GM13976 (cell line): Measurements from ENCODE around the gene ESM1.

Experiments
- DNase-seq: peaks from one replicate; pipeline ENCODE4 v3.0.0; 2012; ENCODE audit warnings: low spot score
- in situ Hi-C: fragments of 300-500 bp; cut with MboI; formaldehyde crosslinking; loops from one replicate; pipeline ENCODE4 v1.12.0; 2022; ENCODE audit warnings: low sequenced_read_pairs, mixed read lengths, inconsistent platforms; ENCODE audit not compliant: unreplicated experiment
- TF ChIP-seq, protein P1 (sequence below): IDR thresholded peaks from 2 replicates; pipeline ENCODE4 v1.5.1; 2012; ENCODE audit warnings: borderline replicate concordance, mild to moderate bottlenecking; ENCODE audit not compliant: insufficient read depth; ENCODE audit errors: extremely low read depth, missing control alignments, control extremely low read depth

Gene ESM1, protein sequence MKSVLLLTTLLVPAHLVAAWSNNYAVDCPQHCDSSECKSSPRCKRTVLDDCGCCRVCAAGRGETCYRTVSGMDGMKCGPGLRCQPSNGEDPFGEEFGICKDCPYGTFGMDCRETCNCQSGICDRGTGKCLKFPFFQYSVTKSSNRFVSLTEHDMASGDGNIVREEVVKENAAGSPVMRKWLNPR

DNA sequence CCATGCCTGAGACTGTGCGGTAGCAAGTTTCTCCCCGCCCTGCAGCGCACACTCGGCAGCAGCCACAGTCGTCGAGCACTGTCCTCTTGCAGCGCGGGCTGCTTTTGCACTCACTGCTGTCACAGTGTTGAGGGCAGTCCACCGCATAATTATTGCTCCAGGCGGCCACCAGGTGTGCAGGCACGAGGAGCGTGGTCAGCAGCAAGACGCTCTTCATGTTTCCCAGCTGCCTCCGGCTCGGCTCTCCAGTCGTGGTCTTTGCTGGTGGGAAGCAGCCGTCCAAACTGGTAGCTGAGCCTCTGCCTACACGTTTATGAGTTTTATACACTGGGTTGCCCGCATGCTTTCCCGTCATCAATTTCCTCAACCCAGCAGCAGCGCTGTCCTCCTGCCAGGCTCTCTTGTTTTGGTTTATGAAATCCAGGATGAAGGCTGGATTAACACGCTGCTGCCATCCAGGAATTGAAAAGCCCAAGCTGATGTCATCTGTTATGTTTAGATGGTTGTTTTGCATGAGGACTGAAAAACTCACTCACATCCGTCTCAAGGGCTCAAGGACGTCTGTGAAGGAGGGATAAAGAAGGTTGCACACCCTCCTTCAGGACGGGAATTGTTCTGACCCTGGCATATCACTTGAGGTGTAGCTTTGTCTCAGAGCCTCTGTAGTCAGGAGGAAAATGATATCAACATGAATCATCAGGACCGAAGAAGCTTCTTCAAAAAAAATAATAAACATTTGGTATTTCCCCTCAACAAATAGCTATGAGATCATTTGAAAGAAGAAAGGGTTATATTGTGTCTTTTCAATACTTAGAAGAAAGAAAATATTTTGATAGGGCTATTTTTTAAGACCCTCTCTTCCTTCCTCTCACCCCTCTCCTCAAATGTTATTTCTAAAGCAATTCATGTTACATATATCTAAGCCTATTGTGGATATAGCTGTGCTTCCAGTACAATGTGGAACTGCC, at the start of gene ESM1:
ESM1 (minus strand) TSS at position 293 of the 968 bp plus-strand sequence; CDS start at position 217, 76 bp downstream.
- in situ Hi-C loops = no loop called here
- DNase-seq = no peak
- TF ChIP-seq, protein P1, sequence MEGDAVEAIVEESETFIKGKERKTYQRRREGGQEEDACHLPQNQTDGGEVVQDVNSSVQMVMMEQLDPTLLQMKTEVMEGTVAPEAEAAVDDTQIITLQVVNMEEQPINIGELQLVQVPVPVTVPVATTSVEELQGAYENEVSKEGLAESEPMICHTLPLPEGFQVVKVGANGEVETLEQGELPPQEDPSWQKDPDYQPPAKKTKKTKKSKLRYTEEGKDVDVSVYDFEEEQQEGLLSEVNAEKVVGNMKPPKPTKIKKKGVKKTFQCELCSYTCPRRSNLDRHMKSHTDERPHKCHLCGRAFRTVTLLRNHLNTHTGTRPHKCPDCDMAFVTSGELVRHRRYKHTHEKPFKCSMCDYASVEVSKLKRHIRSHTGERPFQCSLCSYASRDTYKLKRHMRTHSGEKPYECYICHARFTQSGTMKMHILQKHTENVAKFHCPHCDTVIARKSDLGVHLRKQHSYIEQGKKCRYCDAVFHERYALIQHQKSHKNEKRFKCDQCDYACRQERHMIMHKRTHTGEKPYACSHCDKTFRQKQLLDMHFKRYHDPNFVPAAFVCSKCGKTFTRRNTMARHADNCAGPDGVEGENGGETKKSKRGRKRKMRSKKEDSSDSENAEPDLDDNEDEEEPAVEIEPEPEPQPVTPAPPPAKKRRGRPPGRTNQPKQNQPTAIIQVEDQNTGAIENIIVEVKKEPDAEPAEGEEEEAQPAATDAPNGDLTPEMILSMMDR = no peak

DNA sequence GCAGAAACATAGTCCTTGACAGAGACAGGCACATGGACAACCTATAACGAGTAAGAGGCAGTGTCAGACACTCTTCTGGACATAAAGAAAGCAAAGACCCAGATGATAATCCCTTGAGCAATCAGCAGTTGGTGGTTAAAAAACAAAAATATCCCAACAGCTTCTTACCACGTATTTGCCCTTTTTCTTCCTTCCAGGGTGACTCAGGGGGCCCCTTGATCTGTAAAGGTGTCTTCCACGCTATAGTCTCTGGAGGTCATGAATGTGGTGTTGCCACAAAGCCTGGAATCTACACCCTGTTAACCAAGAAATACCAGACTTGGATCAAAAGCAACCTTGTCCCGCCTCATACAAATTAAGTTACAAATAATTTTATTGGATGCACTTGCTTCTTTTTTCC, 48.2 kb upstream of the ESM1 start:
- TF ChIP-seq, protein P1 = no peak
- no peak for DNase-seq
- in situ Hi-C loops = no loop called here

DNA sequence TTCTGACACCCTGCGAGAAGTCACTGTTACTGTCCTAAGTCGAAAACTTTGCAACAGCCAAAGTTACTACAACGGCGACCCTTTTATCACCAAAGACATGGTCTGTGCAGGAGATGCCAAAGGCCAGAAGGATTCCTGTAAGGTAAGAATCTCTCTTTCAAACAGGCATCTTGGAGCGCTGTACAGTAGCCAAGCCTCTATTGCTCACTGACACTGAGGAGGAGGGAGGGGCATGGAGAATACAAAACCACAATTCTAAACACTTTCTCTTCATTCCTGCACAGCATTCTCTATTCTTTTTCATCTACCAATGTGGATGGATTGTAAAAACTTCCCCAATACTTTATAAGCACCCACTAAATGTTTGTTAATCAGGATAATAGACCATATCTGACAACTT, 46.1 kb upstream of the ESM1 start:
- in situ Hi-C loops = no loop called here
- no peak for DNase-seq
- TF ChIP-seq, protein P1 = no peak

DNA sequence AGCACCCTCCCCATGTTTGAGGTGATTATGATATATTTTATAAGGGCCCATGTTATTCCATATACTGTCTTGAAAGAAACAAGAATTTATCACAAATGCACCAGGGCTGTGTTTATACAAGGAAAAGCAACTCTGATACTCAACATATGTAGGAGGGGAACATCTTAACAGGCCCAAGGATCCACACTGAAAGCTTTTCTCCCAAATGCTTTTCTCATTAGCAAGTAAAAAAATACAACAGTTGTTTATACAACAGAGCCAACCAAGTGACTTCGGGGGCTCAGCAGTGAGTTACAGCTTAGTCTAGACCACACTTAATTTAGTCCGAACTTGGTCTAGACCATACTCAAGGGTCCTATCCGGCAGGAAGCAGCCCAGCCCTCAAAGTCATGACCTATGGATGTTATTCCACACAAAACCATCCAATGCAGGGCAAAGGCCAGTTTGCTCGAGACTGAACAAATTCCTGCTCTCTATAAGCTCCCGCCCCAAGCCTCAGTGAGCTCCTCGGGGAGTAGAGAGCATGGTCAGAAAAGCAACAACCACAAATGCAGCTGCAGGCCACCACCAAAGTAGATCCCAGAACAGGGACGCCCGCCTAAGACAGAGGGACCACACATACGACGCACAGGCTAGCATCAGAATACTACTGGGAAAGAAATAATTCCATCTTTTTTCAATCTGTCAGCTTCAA, 45.4 kb upstream of the ESM1 start:
- DNase-seq = no peak
- in situ Hi-C loops = no loop called here
- TF ChIP-seq, protein P1 = no peak

DNA sequence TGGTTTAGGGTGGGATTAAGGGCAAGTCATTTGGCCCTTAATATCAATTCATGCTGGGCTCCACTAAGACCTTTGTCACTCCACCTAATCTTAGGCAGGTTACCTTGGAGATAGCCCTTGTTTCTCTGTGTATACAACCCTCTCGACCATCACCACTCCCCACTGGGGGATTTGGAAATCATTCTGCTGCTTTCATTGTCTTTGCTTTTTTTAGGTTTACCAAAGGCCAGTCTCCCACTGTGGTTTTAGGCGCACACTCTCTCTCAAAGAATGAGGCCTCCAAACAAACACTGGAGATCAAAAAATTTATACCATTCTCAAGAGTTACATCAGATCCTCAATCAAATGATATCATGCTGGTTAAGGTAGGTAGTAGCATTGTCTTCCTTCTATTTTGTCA, 44.8 kb upstream of the ESM1 start:
- no peak for DNase-seq

DNA sequence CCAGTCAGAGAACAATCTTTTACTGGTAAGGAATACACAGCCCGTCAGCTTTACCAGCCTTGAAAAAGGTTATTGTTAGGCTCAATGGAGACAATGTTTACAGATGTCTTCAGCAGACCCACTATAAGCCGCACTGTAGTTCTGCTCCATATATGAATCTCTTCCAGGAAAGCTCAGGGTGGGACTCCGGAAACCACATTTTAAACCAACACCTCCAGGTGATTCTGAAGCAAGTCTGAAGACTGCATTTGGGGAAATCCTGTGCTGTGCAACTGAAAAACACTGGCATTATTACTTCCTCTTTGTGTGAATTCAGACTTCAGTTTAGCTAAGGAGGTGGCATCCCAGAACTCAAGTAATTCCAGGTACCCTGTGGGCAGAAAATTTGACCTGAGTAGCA, 42.2 kb upstream of the ESM1 start:
- no peak for DNase-seq
- TF ChIP-seq, protein P1 = no peak
- in situ Hi-C loops = no loop called here

More for the DNA sequence above, 44.8 kb upstream of the ESM1 start:
- TF ChIP-seq, protein P1 = no peak
- in situ Hi-C loops = no loop called here
